ENCODE data around the gene PPL. TPM values are rescaled to one million over a fixed set of nuclear protein-coding genes. Genes with fewer than 3 reads are reported as not detected.

The PPL gene
- total and polyA plus RNA-seq, 4 donors = 19.9 to 89.0 (median 52.8) TPM

- ATAC-seq (ENCODE audit: insufficient read depth, low FRiP score) (no peak), DNase-seq (no peak)
- Histone ChIP-seq H3K27ac (ENCODE audit: low read depth in 1 of 2, low read length in 1 of 2) (no peak overlapping the region), H3K27me3 (ENCODE audit: control insufficient read depth in 3 of 3, insufficient read depth in 3 of 3, low read length in 2 of 3) (peaks cover 0 to 7% (median 4%) of the 10 kb centered on the region in 3 donors), H3K9ac (ENCODE audit: insufficient read depth in 1 of 2, low read length in 2 of 2) (no peak overlapping the region), H3K4me1 (ENCODE audit: control insufficient read depth in 5 of 5, insufficient read depth in 5 of 5, low read length in 5 of 5) (peaks cover 0 to 11% (median 5%) of the 10 kb centered on the region in 5 donors), H3K4me3 (no peak overlapping the region), H3K9me3 (ENCODE audit: control insufficient read depth in 4 of 4, insufficient read depth in 3 of 4, low read length in 3 of 4) (no peaks in the 10 kb centered on the region), H3K36me3 (ENCODE audit: control insufficient read depth in 4 of 4, insufficient read depth in 4 of 4, low read length in 4 of 4) (no peaks in the 10 kb centered on the region)
- 42 to 51% methylated on average over 29 of the region's 29 CpGs for WGBS, 2 donors
- TF ChIP-seq CTCF (IDR thresholded peaks at IDR 0.05; ENCODE audit: control extremely low read depth, extremely low read depth) = no peak
These were observed 21.8 kb upstream of the PPL start for GRCh38 chr16:4958510-4959438.

GRCh38 chr16:4957720-4958509, 21.0 kb upstream of the PPL start, which contains the start of gene SEC14L5:
Gene SEC14L5, plus strand, starts transcription at chr16:4958330. Its CDS starts 994 bp downstream, at chr16:4959324.
- Histone ChIP-seq H3K4me1 (ENCODE audit: control insufficient read depth in 5 of 5, insufficient read depth in 5 of 5, low read length in 5 of 5) (peaks cover 0 to 11% (median 5%) of the 10 kb centered on the region in 5 donors), H3K9ac (ENCODE audit: insufficient read depth in 1 of 2, low read length in 2 of 2) (peak within 1 kb of the TSS in 1 of 2 donors; percentile 20), H3K4me3 (peak within 1 kb of the TSS; percentile 22), H3K27ac (ENCODE audit: low read depth in 1 of 2, low read length in 1 of 2) (peak within 1 kb of the TSS; percentile 34 to 60), H3K9me3 (ENCODE audit: control insufficient read depth in 4 of 4, insufficient read depth in 3 of 4, low read length in 3 of 4) (no peaks in the 10 kb centered on the region), H3K27me3 (ENCODE audit: control insufficient read depth in 3 of 3, insufficient read depth in 3 of 3, low read length in 2 of 3) (peaks cover 0 to 7% (median 4%) of the 10 kb centered on the region in 3 donors), H3K36me3 (ENCODE audit: control insufficient read depth in 4 of 4, insufficient read depth in 4 of 4, low read length in 4 of 4) (no peaks in the 10 kb centered on the region)
- peak; percentile 95 for ATAC-seq (ENCODE audit: insufficient read depth, low FRiP score)
- WGBS, 2 donors = 0 to 1% methylated on average over 39 to 56 of the region's 56 CpGs
- no peak for TF ChIP-seq CTCF (IDR thresholded peaks at IDR 0.05; ENCODE audit: control extremely low read depth, extremely low read depth)
- peak; percentile 94 to 96 (median 95) for DNase-seq

GRCh38 chr16:4957420-4957719, 20.4 kb upstream of the PPL start:
- peak overlapping the region; percentile 22 for H3K4me3 ChIP-seq
- no peaks in the 10 kb centered on the region for H3K36me3 ChIP-seq (ENCODE audit: control insufficient read depth in 4 of 4, insufficient read depth in 4 of 4, low read length in 4 of 4)
- no peaks in the 10 kb centered on the region for H3K9me3 ChIP-seq (ENCODE audit: control insufficient read depth in 4 of 4, insufficient read depth in 3 of 4, low read length in 3 of 4)
- DNase-seq (no peak), ATAC-seq (ENCODE audit: insufficient read depth, low FRiP score) (no peak)
- H3K4me1 ChIP-seq (ENCODE audit: control insufficient read depth in 5 of 5, insufficient read depth in 5 of 5, low read length in 5 of 5) = peaks cover 0 to 11% (median 5%) of the 10 kb centered on the region in 5 donors
- H3K27me3 ChIP-seq (ENCODE audit: control insufficient read depth in 3 of 3, insufficient read depth in 3 of 3, low read length in 2 of 3) = peaks cover 0 to 7% (median 4%) of the 10 kb centered on the region in 3 donors
- TF ChIP-seq CTCF (IDR thresholded peaks at IDR 0.05; ENCODE audit: control extremely low read depth, extremely low read depth) = no peak
- H3K9ac ChIP-seq (ENCODE audit: insufficient read depth in 1 of 2, low read length in 2 of 2) = peak overlapping the region in 1 of 2 donors; percentile 20
- 15 to 20% methylated on average over 10 of the region's 10 CpGs for WGBS, 2 donors
- H3K27ac ChIP-seq (ENCODE audit: low read depth in 1 of 2, low read length in 1 of 2) = peak overlapping the region in 1 of 2 donors; percentile 60
